H9 (cell line): ENCODE measurements around the gene AMPH. TPM values are rescaled to one million over a fixed set of nuclear protein-coding genes. Genes with fewer than 3 reads are reported as not detected.

Experiments used
- DNase-seq: peaks from one replicate; pipeline ENCODE4 v3.0.0-alpha.2; 2017
- H2AFZ ChIP-seq: one replicate; pipeline ENCODE4 v1.6.1; 2013; ENCODE audit warnings: mild to moderate bottlenecking, low read length, control low read depth, moderate library complexity
- H2AK5ac ChIP-seq: 2 replicates; pipeline ENCODE4 v1.6.1; 2013; ENCODE audit warnings: low read length, control low read depth, mixed read lengths; ENCODE audit not compliant: insufficient read length
- H2BK120ac ChIP-seq: one replicate; pipeline ENCODE4 v1.6.1; 2013; ENCODE audit warnings: low read depth, mild to moderate bottlenecking, low read length, control low read depth, inconsistent platforms; ENCODE audit not compliant: poor library complexity, severe bottlenecking
- H2BK12ac ChIP-seq: 2 replicates; pipeline ENCODE4 v1.6.1; 2013; ENCODE audit warnings: low read length, control low read depth, mixed read lengths, low read depth; ENCODE audit not compliant: insufficient read length
- H2BK15ac ChIP-seq: 2 replicates; pipeline ENCODE4 v1.6.1; 2013; ENCODE audit warnings: low read depth, low read length, control low read depth
- H2BK20ac ChIP-seq: one replicate; pipeline ENCODE4 v1.6.1; 2013; ENCODE audit warnings: low read depth, mild to moderate bottlenecking, low read length, control low read depth, inconsistent platforms; ENCODE audit not compliant: poor library complexity, severe bottlenecking
- H2BK5ac ChIP-seq: 2 replicates; pipeline ENCODE4 v1.6.1; 2013; ENCODE audit warnings: low read length, control low read depth, mixed read lengths; ENCODE audit not compliant: insufficient read length
- H3K14ac ChIP-seq: 2 replicates; pipeline ENCODE4 v1.6.1; 2013; ENCODE audit warnings: low read length, control low read depth; ENCODE audit not compliant: insufficient read depth
- H3K18ac ChIP-seq: 2 replicates; pipeline ENCODE4 v1.6.1; 2013; ENCODE audit warnings: low read depth, mild to moderate bottlenecking, mixed read lengths, low read length, control low read depth; ENCODE audit not compliant: insufficient read length
- H3K23ac ChIP-seq: 2 replicates; pipeline ENCODE4 v1.6.1; 2013; ENCODE audit warnings: low read length, control low read depth, mixed read lengths, low read depth; ENCODE audit not compliant: insufficient read length
- H3K23me2 ChIP-seq: 2 replicates; pipeline ENCODE4 v1.6.1; 2013; ENCODE audit warnings: low read depth, mild to moderate bottlenecking, mixed read lengths, low read length, control low read depth; ENCODE audit not compliant: insufficient read length, poor library complexity, severe bottlenecking
- H3K27ac ChIP-seq: 2 replicates; pipeline ENCODE4 v1.5.1; 2013; ENCODE audit warnings: low read length, control low read depth, mixed read lengths, low read depth; ENCODE audit not compliant: insufficient read length
- H3K27me3 ChIP-seq: 2 replicates; pipeline ENCODE4 v1.6.1; 2013; ENCODE audit warnings: low read length, control low read depth, inconsistent platforms; ENCODE audit not compliant: insufficient read depth
- H3K4ac ChIP-seq: 2 replicates; pipeline ENCODE4 v1.6.1; 2013; ENCODE audit warnings: low read depth, mild to moderate bottlenecking, control low read depth, inconsistent platforms, low read length, moderate library complexity
- H3K4me1 ChIP-seq: 2 replicates; pipeline ENCODE4 v1.6.1; 2013; ENCODE audit warnings: low read length, control low read depth, inconsistent platforms; ENCODE audit not compliant: insufficient read depth
- H3K4me2 ChIP-seq: 2 replicates; pipeline ENCODE4 v1.6.1; 2013; ENCODE audit warnings: low read length, control low read depth, mixed read lengths; ENCODE audit not compliant: insufficient read length, insufficient read depth
- H3K56ac ChIP-seq: 2 replicates; pipeline ENCODE4 v1.6.1; 2013; ENCODE audit warnings: low read depth, mild to moderate bottlenecking, mixed read lengths, low read length, control low read depth; ENCODE audit not compliant: insufficient read length
- H3K79me1 ChIP-seq: 2 replicates; pipeline ENCODE4 v1.6.1; 2013; ENCODE audit warnings: low read depth, mild to moderate bottlenecking, moderate library complexity, low read length, control low read depth, inconsistent platforms; ENCODE audit not compliant: insufficient read depth, poor library complexity, severe bottlenecking
- H3K79me2 ChIP-seq: 2 replicates; pipeline ENCODE4 v1.6.1; 2013; ENCODE audit warnings: low read length, control low read depth, inconsistent platforms; ENCODE audit not compliant: insufficient read depth
- H3K9ac ChIP-seq: 2 replicates; pipeline ENCODE4 v1.6.1; 2013; ENCODE audit warnings: low read length, control low read depth, mixed read lengths; ENCODE audit not compliant: insufficient read length; ENCODE audit errors: extremely low read depth
- H3K9me3 ChIP-seq: one replicate; pipeline ENCODE4 v1.6.1; 2013; ENCODE audit warnings: low read depth, low read length, inconsistent platforms; ENCODE audit not compliant: control insufficient read depth
- H3T11ph ChIP-seq: one replicate; pipeline ENCODE4 v1.6.1; 2013; ENCODE audit warnings: mild to moderate bottlenecking, low read length, control low read depth, inconsistent platforms
- H4K20me1 ChIP-seq: one replicate; pipeline ENCODE4 v1.6.1; 2013; ENCODE audit not compliant: control insufficient read depth, insufficient read length, insufficient read depth
- H4K5ac ChIP-seq: 2 replicates; pipeline ENCODE4 v1.6.1; 2013; ENCODE audit warnings: low read depth, mild to moderate bottlenecking, mixed read lengths, low read length, control low read depth; ENCODE audit not compliant: insufficient read length
- H4K8ac ChIP-seq: replicated peaks from 2 replicates; pipeline ENCODE4 v1.6.1; 2013; ENCODE audit warnings: low read length, control low read depth, mixed read lengths, low read depth; ENCODE audit not compliant: insufficient read length
- H4K91ac ChIP-seq: 2 replicates; pipeline ENCODE4 v1.6.1; 2013; ENCODE audit warnings: low read depth, mild to moderate bottlenecking, moderate library complexity, mixed read lengths, low read length, control low read depth; ENCODE audit not compliant: insufficient read length
- H3K27ac Mint-ChIP-seq, 3 experiments: 2 replicates in 2 of 3; 3 replicates in 1 of 3; pipeline ENCODE4 v1.8.0; 2020 to 2021; ENCODE audit warnings: mixed read lengths in 3 of 3, mild to moderate bottlenecking in 1 of 3, moderate library complexity in 1 of 3
- H3K27me3 Mint-ChIP-seq: 2 replicates; pipeline ENCODE4 v1.8.0; 2021; ENCODE audit warnings: low read depth, mild to moderate bottlenecking, moderate library complexity, mixed read lengths
- H3K36me3 Mint-ChIP-seq, 3 experiments: 2 replicates in 2 of 3; 3 replicates in 1 of 3; pipeline ENCODE4 v1.8.0; 2020 to 2021; ENCODE audit warnings: low read depth in 3 of 3, mixed read lengths in 3 of 3; ENCODE audit not compliant: insufficient read depth in 1 of 3
- H3K4me1 Mint-ChIP-seq, 2 experiments: 2 replicates each; pipeline ENCODE4 v1.8.0; 2020; ENCODE audit warnings: mixed read lengths in 2 of 2
- H3K4me3 Mint-ChIP-seq, 2 experiments: 2 replicates in 1 of 2; 3 replicates in 1 of 2; pipeline ENCODE4 v1.8.0; 2020 to 2021; ENCODE audit warnings: mild to moderate bottlenecking in 2 of 2, mixed read lengths in 2 of 2, moderate library complexity in 1 of 2
- H3K9me3 Mint-ChIP-seq, 2 experiments: 2 replicates in 1 of 2; 3 replicates in 1 of 2; pipeline ENCODE4 v1.8.0; 2020; ENCODE audit warnings: mild to moderate bottlenecking in 2 of 2, mixed read lengths in 2 of 2, moderate library complexity in 1 of 2
- WGBS: extraction: QIAGEN DNeasy Blood & Tissue Kit; methylation state at CpG from one replicate; pipeline ENCODE4 v1.1.7; 2013; ENCODE audit warnings: missing lambda C conversion rate, low lambda C conversion rate, mixed read lengths; ENCODE audit not compliant: insufficient read length; ENCODE audit errors: extremely low coverage; 5-methylcytosine and 5-hydroxymethylcytosine counted together
- total RNA-seq: library from RNA; stranded (reverse); gene quantifications from 2 replicates; pipeline ENCODE4 v1.2.1, GENCODE V29; 2021
- TF ChIP-seq, protein P1 (sequence below): fragments of 200-600 bp; sonication (generic); conservative IDR thresholded peaks from 3 replicates; pipeline ENCODE4 v1.8.0; 2021; ENCODE audit warnings: antibody characterized with exemption, mild to moderate bottlenecking

AMPH gene
- total RNA-seq, 1 experiment from 2014 or later = 4.8 TPM

DNA sequence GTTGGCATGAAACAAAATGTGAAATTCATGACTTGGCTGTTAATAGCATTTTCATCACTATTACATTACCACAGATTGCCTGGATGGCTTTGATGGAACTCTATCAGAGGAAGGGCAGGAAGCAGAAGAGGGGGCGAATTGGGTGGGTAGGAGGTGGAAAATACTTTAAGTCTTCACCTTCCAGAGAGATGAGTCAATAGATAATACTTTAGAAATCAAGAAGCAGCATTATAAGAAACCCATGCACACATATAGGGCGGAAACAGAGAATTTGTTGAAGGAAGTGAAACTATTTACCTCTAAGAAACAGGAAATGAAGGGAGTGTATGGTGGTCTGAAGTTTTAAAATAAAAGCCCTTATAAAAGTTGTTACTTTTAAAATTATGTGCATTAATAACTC, 205.7 kb downstream of the AMPH start:
- Histone ChIP-seq H3K14ac (no peak overlapping the region), H2BK12ac (no peak overlapping the region), H2AFZ (no peak overlapping the region), H3K27ac (no peak overlapping the region), H2BK120ac (no peak overlapping the region), H3K23ac (no peak overlapping the region), H3K56ac (no peak overlapping the region), H4K5ac (no peak overlapping the region), H2BK20ac (no peak overlapping the region), H3K79me2 (no peaks in the 10 kb centered on the region), H3K9me3 (no peaks in the 10 kb centered on the region), H4K91ac (no peak overlapping the region), H3K9ac (no peak overlapping the region), H2BK5ac (no peak overlapping the region), H3K79me1 (no peaks in the 10 kb centered on the region), H4K8ac (no peak overlapping the region), H3K4ac (no peak overlapping the region), H4K20me1 (no peaks in the 10 kb centered on the region), H3K18ac (no peak overlapping the region), H3K4me1 (no peaks in the 10 kb centered on the region), H3K23me2 (no peaks in the 10 kb centered on the region), H3K27me3 (no peaks in the 10 kb centered on the region), H2AK5ac (no peak overlapping the region), H3K4me2 (no peak overlapping the region), H2BK15ac (no peak overlapping the region), H3T11ph (no peak overlapping the region)
- TF ChIP-seq, protein P1, sequence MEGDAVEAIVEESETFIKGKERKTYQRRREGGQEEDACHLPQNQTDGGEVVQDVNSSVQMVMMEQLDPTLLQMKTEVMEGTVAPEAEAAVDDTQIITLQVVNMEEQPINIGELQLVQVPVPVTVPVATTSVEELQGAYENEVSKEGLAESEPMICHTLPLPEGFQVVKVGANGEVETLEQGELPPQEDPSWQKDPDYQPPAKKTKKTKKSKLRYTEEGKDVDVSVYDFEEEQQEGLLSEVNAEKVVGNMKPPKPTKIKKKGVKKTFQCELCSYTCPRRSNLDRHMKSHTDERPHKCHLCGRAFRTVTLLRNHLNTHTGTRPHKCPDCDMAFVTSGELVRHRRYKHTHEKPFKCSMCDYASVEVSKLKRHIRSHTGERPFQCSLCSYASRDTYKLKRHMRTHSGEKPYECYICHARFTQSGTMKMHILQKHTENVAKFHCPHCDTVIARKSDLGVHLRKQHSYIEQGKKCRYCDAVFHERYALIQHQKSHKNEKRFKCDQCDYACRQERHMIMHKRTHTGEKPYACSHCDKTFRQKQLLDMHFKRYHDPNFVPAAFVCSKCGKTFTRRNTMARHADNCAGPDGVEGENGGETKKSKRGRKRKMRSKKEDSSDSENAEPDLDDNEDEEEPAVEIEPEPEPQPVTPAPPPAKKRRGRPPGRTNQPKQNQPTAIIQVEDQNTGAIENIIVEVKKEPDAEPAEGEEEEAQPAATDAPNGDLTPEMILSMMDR = no peak
- Mint-ChIP-seq H3K27me3 (no peaks in the 10 kb centered on the region; the same call in 1 of the 2 replicates), H3K36me3 (no peaks in the 10 kb centered on the region; a peak in 1 of 7 replicates), H3K4me1 (no peaks in the 10 kb centered on the region), H3K4me3 (no peak overlapping the region), H3K27ac (no peak overlapping the region), H3K9me3 (no peaks in the 10 kb centered on the region)
- no CpG with 5 or more reads among the region's 2 CpGs for WGBS
- no peak for DNase-seq
